Measurements from ENCODE around the gene PMS1. TPM values are rescaled to one million over a fixed set of nuclear protein-coding genes. Genes with fewer than 3 reads are reported as not detected.
"Not testable (repeated sequence)": the region's sequence is repeated elsewhere in the genome, so short reads cannot be mapped to it uniquely, and the experiment has no call there.

The PMS1 gene
- total and polyA plus RNA-seq, 2 donors (not counting 1 experiment from before 2014, with no cell fraction given), result 14.9 to 44.2 TPM

DNA sequence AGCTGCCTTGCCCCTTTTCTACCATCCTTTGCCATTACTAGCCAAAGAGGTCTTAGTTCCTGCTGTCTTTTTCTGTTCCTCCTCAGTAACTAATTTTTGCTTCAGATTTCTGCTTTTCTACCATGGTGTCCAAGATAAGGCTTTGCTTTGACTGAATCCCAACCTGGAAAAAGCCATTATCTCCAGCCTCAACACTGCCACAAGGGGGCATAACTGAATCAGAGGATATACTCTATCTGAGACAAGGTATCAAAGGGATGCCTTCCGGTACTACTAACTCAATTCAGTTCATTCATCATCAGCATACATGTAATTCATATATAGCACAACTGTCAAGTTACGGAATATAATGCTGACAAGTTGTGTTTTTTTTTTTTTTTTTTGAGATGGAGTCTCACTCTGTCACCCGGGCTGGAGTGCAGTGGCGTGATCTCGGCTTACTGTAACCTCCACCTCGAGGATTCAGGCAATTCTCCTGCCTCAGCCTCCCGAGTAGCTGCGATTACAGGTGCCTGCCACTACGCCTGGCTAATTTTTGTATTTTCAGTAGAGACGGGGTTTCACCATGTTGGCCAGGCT, 33.1 kb upstream of the PMS1 start:
- 86% methylated on average over 8 of the region's 10 CpGs for WGBS (ENCODE audit: insufficient coverage)
- ChIA-PET POLR2A (no interaction called here), CTCF (interaction anchor here (0.7 to 4.4 kb wide), 9 partner anchors 11 to 324 kb away, joined by 3 to 33 read pairs (median 4); partner anchors contain the start of genes ASNSD1 and OSGEPL1)
- peak; percentile 69 for TF ChIP-seq CTCF (IDR thresholded peaks at IDR 0.05)
- no peak for TF ChIP-seq EZH2 (IDR thresholded peaks at IDR 0.05; ENCODE audit: borderline replicate concordance, insufficient read depth, low read depth, low read length, poor library complexity, severe bottlenecking)
- H3K4me3 Mint-ChIP-seq, result no peak overlapping the region
- H3K36me3 ChIP-seq (replicated peaks in 1 of 2; ENCODE audit: control extremely low read depth in 1 of 2, control insufficient read depth in 1 of 2, extremely low read depth in 1 of 2, insufficient read depth in 2 of 2, low read length in 1 of 2), result peaks cover 0 to 55% of the 10 kb centered on the region in 2 experiments
- H3K27me3 ChIP-seq (replicated peaks in 1 of 4; ENCODE audit: control extremely low read depth in 1 of 4, control insufficient read depth in 3 of 4, insufficient read depth in 4 of 4, low read length in 3 of 4), result no peaks in the 10 kb centered on the region
- H3K27ac ChIP-seq (ENCODE audit: low read length in 2 of 2), result no peak overlapping the region
- no peaks in the 10 kb centered on the region for H3K9me3 Mint-ChIP-seq (ENCODE audit: insufficient read depth)
- H3K79me2 ChIP-seq (ENCODE audit: control insufficient read depth, insufficient read depth, low read length), result no peaks in the 10 kb centered on the region
- no peak overlapping the region for H3K4me2 ChIP-seq (replicated peaks; ENCODE audit: low read depth, low read length, poor library complexity, severe bottlenecking)
- H3K9ac ChIP-seq (ENCODE audit: low read length), result no peak overlapping the region
- no peaks in the 10 kb centered on the region for H3K4me1 Mint-ChIP-seq
- intact Hi-C loops (cut with micrococcal nuclease), result loop anchor here (1.0 kb wide), 2 partner anchors 11 to 319 kb away; partner anchors contain the start of gene OSGEPL1
- H3K4me3 ChIP-seq (ENCODE audit: control extremely low read depth in 1 of 5, extremely low read depth in 1 of 5, insufficient read depth in 1 of 5, low read depth in 2 of 5, low read length in 4 of 5), result no peak overlapping the region
- ATAC-seq (ENCODE audit: low read depth) (no peak), DNase-seq (peak; percentile 53)
- peak overlapping the region; percentile 67 for H3K27ac Mint-ChIP-seq
- H3K9me3 ChIP-seq (ENCODE audit: control extremely low read depth in 1 of 3, control insufficient read depth in 2 of 3, insufficient read depth in 1 of 3, low read length in 2 of 3), result no peaks in the 10 kb centered on the region
- no peak overlapping the region for H2AFZ ChIP-seq (ENCODE audit: insufficient read depth, low read depth, low read length, poor library complexity, severe bottlenecking)
- no peaks in the 10 kb centered on the region for H3K27me3 Mint-ChIP-seq
- H4K20me1 ChIP-seq (ENCODE audit: control insufficient read depth, insufficient read depth, low read length, poor library complexity, severe bottlenecking), result no peaks in the 10 kb centered on the region
- no peaks in the 10 kb centered on the region for H3K4me1 ChIP-seq (ENCODE audit: control insufficient read depth in 2 of 2, insufficient read depth in 2 of 2, low read length in 2 of 2)

GRCh38 chr2:189756311-189756952, 27.8 kb upstream of the PMS1 start:
- intact Hi-C loops (cut with micrococcal nuclease), result no loop called here
- 100% methylated on average over 1 of the region's 2 CpGs for WGBS (ENCODE audit: insufficient coverage)
- H3K36me3 ChIP-seq (replicated peaks in 1 of 2; ENCODE audit: control extremely low read depth in 1 of 2, control insufficient read depth in 1 of 2, extremely low read depth in 1 of 2, insufficient read depth in 2 of 2, low read length in 1 of 2), result peaks cover 3 to 30% of the 10 kb centered on the region in 2 experiments
- ATAC-seq (ENCODE audit: low read depth) (no peak), DNase-seq (no peak)
- Mint-ChIP-seq H3K4me1 (no peaks in the 10 kb centered on the region), H3K27ac (no peak overlapping the region), H3K27me3 (no peaks in the 10 kb centered on the region), H3K4me3 (no peak overlapping the region), H3K9me3 (ENCODE audit: insufficient read depth) (no peaks in the 10 kb centered on the region)
- no peak overlapping the region for H3K4me2 ChIP-seq (replicated peaks; ENCODE audit: low read depth, low read length, poor library complexity, severe bottlenecking)
- no peaks in the 10 kb centered on the region for H3K27me3 ChIP-seq (replicated peaks in 1 of 4; ENCODE audit: control extremely low read depth in 1 of 4, control insufficient read depth in 3 of 4, insufficient read depth in 4 of 4, low read length in 3 of 4)
- H3K79me2 ChIP-seq (ENCODE audit: control insufficient read depth, insufficient read depth, low read length), result no peaks in the 10 kb centered on the region
- H3K4me1 ChIP-seq (ENCODE audit: control insufficient read depth in 2 of 2, insufficient read depth in 2 of 2, low read length in 2 of 2), result no peaks in the 10 kb centered on the region
- no peak overlapping the region for H3K4me3 ChIP-seq (ENCODE audit: control extremely low read depth in 1 of 5, extremely low read depth in 1 of 5, insufficient read depth in 1 of 5, low read depth in 2 of 5, low read length in 4 of 5)
- H2AFZ ChIP-seq (ENCODE audit: insufficient read depth, low read depth, low read length, poor library complexity, severe bottlenecking), result no peak overlapping the region
- POLR2A ChIA-PET, result no interaction called here
- no peaks in the 10 kb centered on the region for H4K20me1 ChIP-seq (ENCODE audit: control insufficient read depth, insufficient read depth, low read length, poor library complexity, severe bottlenecking)
- H3K9me3 ChIP-seq (ENCODE audit: control extremely low read depth in 1 of 3, control insufficient read depth in 2 of 3, insufficient read depth in 1 of 3, low read length in 2 of 3), result no peaks in the 10 kb centered on the region
- no peak overlapping the region for H3K9ac ChIP-seq (ENCODE audit: low read length)
- no peak for TF ChIP-seq CTCF (IDR thresholded peaks at IDR 0.05)
- TF ChIP-seq EZH2 (IDR thresholded peaks at IDR 0.05; ENCODE audit: borderline replicate concordance, insufficient read depth, low read depth, low read length, poor library complexity, severe bottlenecking), result no peak
- no peak overlapping the region for H3K27ac ChIP-seq (ENCODE audit: low read length in 2 of 2)
- CTCF ChIA-PET, result no interaction called here

- CTCF ChIA-PET, result interaction anchor here (3.9 kb wide), 1 partner anchor 9 kb away, joined by 33 read pairs; no protein-coding TSS in a partner anchor
- ATAC-seq (ENCODE audit: low read depth), result not testable (repeated sequence)
Measured at GRCh38 chr2:189760154-189760553, 24.1 kb upstream of the PMS1 start.

More at GRCh38 chr2:189760154-189760553, 24.1 kb upstream of the PMS1 start:
- H3K4me1 Mint-ChIP-seq; POLR2A ChIA-PET; H4K20me1 ChIP-seq (ENCODE audit: control insufficient read depth, insufficient read depth, low read length, poor library complexity, severe bottlenecking); H2AFZ ChIP-seq (ENCODE audit: insufficient read depth, low read depth, low read length, poor library complexity, severe bottlenecking); H3K4me3 Mint-ChIP-seq; H3K9me3 Mint-ChIP-seq (ENCODE audit: insufficient read depth); H3K9ac ChIP-seq (ENCODE audit: low read length); H3K27me3 ChIP-seq (replicated peaks in 1 of 4; ENCODE audit: control extremely low read depth in 1 of 4, control insufficient read depth in 3 of 4, insufficient read depth in 4 of 4, low read length in 3 of 4); H3K36me3 ChIP-seq (replicated peaks in 1 of 2; ENCODE audit: control extremely low read depth in 1 of 2, control insufficient read depth in 1 of 2, extremely low read depth in 1 of 2, insufficient read depth in 2 of 2, low read length in 1 of 2); H3K79me2 ChIP-seq (ENCODE audit: control insufficient read depth, insufficient read depth, low read length); H3K4me2 ChIP-seq (replicated peaks; ENCODE audit: low read depth, low read length, poor library complexity, severe bottlenecking); H3K4me3 ChIP-seq (ENCODE audit: control extremely low read depth in 1 of 5, extremely low read depth in 1 of 5, insufficient read depth in 1 of 5, low read depth in 2 of 5, low read length in 4 of 5); H3K27ac Mint-ChIP-seq; H3K27ac ChIP-seq (ENCODE audit: low read length in 2 of 2); DNase-seq; H3K27me3 Mint-ChIP-seq; H3K9me3 ChIP-seq (ENCODE audit: control extremely low read depth in 1 of 3, control insufficient read depth in 2 of 3, insufficient read depth in 1 of 3, low read length in 2 of 3); intact Hi-C loops (cut with micrococcal nuclease): not testable (repeated sequence)
- H3K4me1 ChIP-seq (ENCODE audit: control insufficient read depth in 2 of 2, insufficient read depth in 2 of 2, low read length in 2 of 2), result peaks cover 9 to 10% of the 10 kb centered on the region in 2 donors
- WGBS (ENCODE audit: insufficient coverage), result 100% methylated on average over 4 of the region's 19 CpGs
